Keratinocyte (primary cell): ENCODE results near the gene CRADD.

ENCODE experiments used
- CTCF ChIP-seq, 3 experiments: IDR thresholded peaks in 1 of 3; conservative IDR thresholded peaks in 1 of 3; optimal IDR thresholded peaks in 1 of 3; 2 replicates in 2 of 3; 3 replicates in 1 of 3; pipeline versions ENCODE3 to v1.5.1; 2011; ENCODE audit warnings: low read length in 3 of 3, mild to moderate bottlenecking in 3 of 3, moderate library complexity in 2 of 3, control low read depth in 1 of 3, inconsistent platforms in 1 of 3; ENCODE audit not compliant: insufficient read depth in 2 of 3; ENCODE audit errors: extremely low read depth in 1 of 3
- EZH2 ChIP-seq: IDR thresholded peaks from one replicate; pipeline ENCODE4 v1.6.1; 2012; ENCODE audit warnings: inconsistent platforms, mild to moderate bottlenecking, low read length, moderate library complexity

GRCh38 chr12:93686572-93687356 lies 9.6 kb downstream of the CRADD start:
- TF ChIP-seq EZH2: no peak
- no peak for TF ChIP-seq CTCF (optimal IDR thresholded peaks at IDR 0.05 in 1 of 3, IDR thresholded peaks at IDR 0.05 in 1 of 3, conservative IDR thresholded peaks at IDR 0.05 in 1 of 3; ENCODE audit: extremely low read depth in 1 of 3, insufficient read depth in 2 of 3, low read length in 3 of 3)
